Adrenal gland (tissue), 12 donors: Measurements from ENCODE around the gene IFITM2. TPM values are rescaled to one million over a fixed set of nuclear protein-coding genes. Genes with fewer than 3 reads are reported as not detected.

Source experiments
- DNase-seq, 7 donors: peaks; one replicate each; pipeline ENCODE4 v3.0.0-alpha.2; 2019 to 2020
- H3K27ac ChIP-seq, 5 donors: fragments of 200-600 bp; sonication (generic) in 4 of 5; 1 replicate in 3 of 5; 2 replicates in 2 of 5; pipeline versions ENCODE4 v1.5.1 to v1.8.0; 2016 to 2020; ENCODE audit warnings: mild to moderate bottlenecking in 1 of 5
- H3K27me3 ChIP-seq: fragments of 200-600 bp; 2 replicates; pipeline ENCODE4 v1.8.0; 2021
- H3K36me3 ChIP-seq, 2 donors: fragments of 200-600 bp; replicated peaks in 1 of 2; 1 replicate in 1 of 2; 2 replicates in 1 of 2; pipeline versions ENCODE4 v1.5.1 to v1.8.0; 2018 to 2022
- H3K4me1 ChIP-seq, 2 donors: fragments of 200-600 bp; replicated peaks in 1 of 2; 1 replicate in 1 of 2; 2 replicates in 1 of 2; pipeline versions ENCODE4 v1.5.1 to v1.8.0; 2018 to 2021
- H3K4me3 ChIP-seq, 4 donors: fragments of 200-600 bp; sonication (generic) in 3 of 4; one replicate each; pipeline ENCODE4 v1.5.1; 2016 to 2018
- H3K9me3 ChIP-seq, 3 donors: fragments of 200-600 bp; sonication (generic) in 1 of 3; replicated peaks in 1 of 3; 1 replicate in 2 of 3; 2 replicates in 1 of 3; pipeline versions ENCODE4 v1.5.1 to v1.8.0; 2016 to 2021
- POLR2A ChIP-seq, 2 donors: fragments of 450-650 bp; IDR thresholded peaks; one replicate each; pipeline ENCODE4 v1.6.1; 2017; ENCODE audit warnings: antibody characterized with exemption in 2 of 2, mild to moderate bottlenecking in 2 of 2, moderate library complexity in 1 of 2
- WGBS, 4 donors: extraction: QIAGEN DNeasy Blood & Tissue Kit in 2 of 4; methylation state at CpG; one replicate each; pipeline versions ENCODE4 v1.1.5 to v1.1.7; 2013 to 2017; 5-methylcytosine and 5-hydroxymethylcytosine counted together
- intact Hi-C, 2 donors: fragments of 100-400 bp; cut with DNase I; formaldehyde crosslinking; loops; one replicate each; pipeline versions ENCODE4 v1.14.1 to v1.15.0; 2022 to 2023
- polyA plus RNA-seq, 3 donors: library from polyadenylated mRNA; stranded (reverse); fragments of 200-250 nt in 2 of 3; fragments of 350-450 nt in 1 of 3; fragmentation: Illumina TruSeq in 1 of 3; extraction: RNeasy Lipid Tissue Mini Kit (QIAGEN cat#74804) in 1 of 3; gene quantifications; one replicate each; pipeline ENCODE4 v1.2.3, GENCODE V29; 2013 to 2014
- total RNA-seq, 9 donors: library from RNA; depleted of rRNA in 4 of 9; stranded (reverse); fragments of >200 nt in 4 of 9; fragments of 120-200 nt in 1 of 9; fragmentation: NEBNext Ultra II Directional in 1 of 9; extraction: Animal tissue kit (Norgen Biotek cat#: 25700) in 1 of 9; gene quantifications; one replicate each; pipeline versions ENCODE4 v1.1.0 to v1.2.4, GENCODE V29; 2013 to 2023
- TF ChIP-seq, protein P1 (sequence below), 6 experiments: fragments of 450-650 bp in 4 of 6; fragments of 200-600 bp in 2 of 6; sonication (generic) in 1 of 6; IDR thresholded peaks; 1 replicate in 5 of 6; 2 replicates in 1 of 6; pipeline versions ENCODE4 v1.5.1 to v1.8.0; 2016 to 2021; ENCODE audit warnings: antibody characterized with exemption in 6 of 6, mild to moderate bottlenecking in 2 of 6, moderate library complexity in 1 of 6
- donor health status: healthy with polysubstance abuse.
- donor health status: Bipolar disorder and iron deficiency.
- donor health status: DM: yes; HTN: yes; CAD: no.
- donor health status: DM: no; HTN: no; CAD: no.
- donor health status: DM: no; HTN: no; CAD: no.
- donor health status: DM: yes; HTN: yes; CAD: no.

The IFITM2 gene
- total and polyA plus RNA-seq, 12 donors, result 30.7 to 835 (median 235) TPM

DNA sequence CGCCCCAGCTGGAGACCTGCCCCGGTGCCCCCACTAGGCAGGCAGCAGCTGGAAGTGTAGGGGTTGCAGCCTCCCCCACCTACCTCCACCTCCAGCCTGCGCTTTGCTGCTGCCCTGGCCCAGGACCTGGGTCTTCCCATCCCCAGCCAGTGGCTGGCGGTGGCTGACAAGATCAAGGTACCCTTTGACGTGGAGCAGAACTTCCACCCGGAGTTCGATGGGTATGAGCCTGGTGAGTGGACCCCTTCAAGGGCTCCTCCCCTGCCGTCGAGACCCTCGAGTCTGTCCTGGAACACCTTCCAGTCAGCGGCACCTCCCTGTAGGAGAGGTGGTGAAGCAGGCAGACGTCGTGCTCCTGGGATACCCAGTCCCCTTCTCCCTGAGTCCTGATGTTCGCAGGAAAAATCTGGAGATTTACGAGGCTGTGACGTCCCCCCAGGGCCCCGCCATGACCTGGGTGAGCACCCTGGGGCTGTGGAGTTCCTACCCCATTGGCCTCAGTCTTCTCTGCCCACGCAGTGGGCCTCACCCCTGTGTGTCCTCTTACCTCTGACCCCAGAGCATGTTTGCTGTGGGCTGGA is 14.3 kb upstream of the IFITM2 start:
- H3K4me3 ChIP-seq, result no peak overlapping the region
- H3K9me3 ChIP-seq, result no peaks in the 10 kb centered on the region
- H3K27ac ChIP-seq, result no peak overlapping the region
- intact Hi-C loops, result loop anchor here in 1 of 2 donors (10.0 kb wide), 1 partner anchor 151 kb away; the partner anchor contains the start of gene ANO9
- DNase-seq, result no peak
- TF ChIP-seq, protein P1, sequence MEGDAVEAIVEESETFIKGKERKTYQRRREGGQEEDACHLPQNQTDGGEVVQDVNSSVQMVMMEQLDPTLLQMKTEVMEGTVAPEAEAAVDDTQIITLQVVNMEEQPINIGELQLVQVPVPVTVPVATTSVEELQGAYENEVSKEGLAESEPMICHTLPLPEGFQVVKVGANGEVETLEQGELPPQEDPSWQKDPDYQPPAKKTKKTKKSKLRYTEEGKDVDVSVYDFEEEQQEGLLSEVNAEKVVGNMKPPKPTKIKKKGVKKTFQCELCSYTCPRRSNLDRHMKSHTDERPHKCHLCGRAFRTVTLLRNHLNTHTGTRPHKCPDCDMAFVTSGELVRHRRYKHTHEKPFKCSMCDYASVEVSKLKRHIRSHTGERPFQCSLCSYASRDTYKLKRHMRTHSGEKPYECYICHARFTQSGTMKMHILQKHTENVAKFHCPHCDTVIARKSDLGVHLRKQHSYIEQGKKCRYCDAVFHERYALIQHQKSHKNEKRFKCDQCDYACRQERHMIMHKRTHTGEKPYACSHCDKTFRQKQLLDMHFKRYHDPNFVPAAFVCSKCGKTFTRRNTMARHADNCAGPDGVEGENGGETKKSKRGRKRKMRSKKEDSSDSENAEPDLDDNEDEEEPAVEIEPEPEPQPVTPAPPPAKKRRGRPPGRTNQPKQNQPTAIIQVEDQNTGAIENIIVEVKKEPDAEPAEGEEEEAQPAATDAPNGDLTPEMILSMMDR (IDR thresholded peaks at IDR 0.05), result no peak
- TF ChIP-seq POLR2A (IDR thresholded peaks at IDR 0.05), result no peak
- no peaks in the 10 kb centered on the region for H3K27me3 ChIP-seq
- no peaks in the 10 kb centered on the region for H3K36me3 ChIP-seq
- no peaks in the 10 kb centered on the region for H3K4me1 ChIP-seq
- WGBS, 4 donors, result 80 to 88% (median 88%) methylated on average over 6 to 18 of the region's 18 CpGs

DNA sequence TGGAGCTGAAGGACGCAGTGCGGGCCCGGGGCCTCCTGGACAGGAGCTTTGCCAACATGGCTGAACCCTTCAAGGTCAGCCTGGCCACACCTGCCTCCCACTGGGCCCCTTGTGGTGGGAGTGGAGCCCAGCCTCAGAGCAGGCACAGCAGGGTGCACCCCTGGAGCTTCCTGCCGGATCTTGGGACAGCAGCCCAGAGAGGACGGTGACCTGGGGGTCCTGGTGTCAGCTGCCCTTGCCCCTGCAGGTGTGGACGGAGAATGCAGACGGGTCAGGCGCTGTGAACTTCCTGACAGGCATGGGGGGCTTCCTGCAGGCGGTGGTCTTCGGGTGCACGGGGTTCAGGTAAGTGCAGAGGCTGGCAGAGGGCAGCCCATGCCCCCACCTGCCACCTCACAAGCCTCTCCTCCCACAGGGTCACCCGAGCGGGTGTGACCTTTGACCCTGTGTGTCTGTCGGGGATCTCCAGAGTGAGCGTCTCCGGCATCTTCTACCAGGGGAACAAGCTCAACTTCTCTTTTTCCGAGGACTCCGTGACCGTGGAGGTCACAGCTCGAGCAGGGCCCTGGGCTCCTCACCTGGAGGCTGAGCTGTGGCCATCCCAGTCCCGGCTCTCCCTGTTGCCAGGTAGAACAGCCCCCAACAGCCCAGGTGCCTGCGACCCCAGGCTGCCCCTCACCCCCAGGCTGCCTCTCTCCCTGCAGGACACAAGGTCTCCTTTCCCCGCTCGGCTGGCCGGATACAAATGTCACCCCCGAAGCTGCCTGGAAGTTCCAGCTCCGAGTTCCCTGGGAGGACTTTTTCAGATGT is 13.6 kb upstream of the IFITM2 start:
- 79 to 83% (median 80%) methylated on average over 9 to 27 of the region's 27 CpGs for WGBS, 4 donors

DNA sequence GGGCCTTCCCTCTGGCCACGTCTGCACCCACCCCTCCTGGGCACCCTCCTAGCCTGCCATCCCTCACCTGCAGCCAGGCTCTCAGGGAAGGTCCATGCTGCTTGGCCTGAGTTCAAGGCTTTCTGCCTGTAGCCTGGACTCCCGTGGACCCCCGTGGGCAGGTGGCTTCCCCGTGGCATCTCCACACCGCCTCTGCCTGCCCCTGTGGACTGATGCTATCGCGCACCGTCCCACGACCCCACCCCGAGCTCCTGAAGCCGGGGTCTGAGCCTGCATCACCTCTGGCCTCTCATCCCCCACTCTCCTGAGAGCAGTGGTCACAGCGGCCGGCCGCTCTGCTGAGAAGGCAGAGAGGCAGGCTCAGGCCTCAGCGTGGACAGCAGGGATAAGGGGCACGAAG is 12.8 kb upstream of the IFITM2 start:
- no peak for DNase-seq
- Histone ChIP-seq H3K27ac (no peak overlapping the region), H3K4me1 (no peaks in the 10 kb centered on the region), H3K27me3 (peaks cover 9% of the 10 kb centered on the region), H3K36me3 (no peaks in the 10 kb centered on the region), H3K4me3 (no peak overlapping the region), H3K9me3 (no peaks in the 10 kb centered on the region)
- TF ChIP-seq, protein P1 (IDR thresholded peaks at IDR 0.05), result no peak
- no peak for TF ChIP-seq POLR2A (IDR thresholded peaks at IDR 0.05)
- 85 to 94% (median 88%) methylated on average over 8 to 16 of the region's 16 CpGs for WGBS, 4 donors
- intact Hi-C loops, result loop anchor here (5.0 to 10.0 kb wide), 2 partner anchors 68 to 150 kb away; partner anchors contain the start of gene ANO9 (in 1 of the 2)

More for the DNA sequence above, 13.6 kb upstream of the IFITM2 start:
- no peak overlapping the region for H3K27ac ChIP-seq
- H3K9me3 ChIP-seq, result no peaks in the 10 kb centered on the region
- H3K27me3 ChIP-seq, result peaks cover 6% of the 10 kb centered on the region
- no peaks in the 10 kb centered on the region for H3K36me3 ChIP-seq
- H3K4me3 ChIP-seq, result no peak overlapping the region
- intact Hi-C loops, result loop anchor here in 1 of 2 donors (10.0 kb wide), 1 partner anchor 151 kb away; the partner anchor contains the start of gene ANO9
- TF ChIP-seq, protein P1 (IDR thresholded peaks at IDR 0.05), result no peak
- no peak for TF ChIP-seq POLR2A (IDR thresholded peaks at IDR 0.05)
- H3K4me1 ChIP-seq, result no peaks in the 10 kb centered on the region
- no peak for DNase-seq

DNA sequence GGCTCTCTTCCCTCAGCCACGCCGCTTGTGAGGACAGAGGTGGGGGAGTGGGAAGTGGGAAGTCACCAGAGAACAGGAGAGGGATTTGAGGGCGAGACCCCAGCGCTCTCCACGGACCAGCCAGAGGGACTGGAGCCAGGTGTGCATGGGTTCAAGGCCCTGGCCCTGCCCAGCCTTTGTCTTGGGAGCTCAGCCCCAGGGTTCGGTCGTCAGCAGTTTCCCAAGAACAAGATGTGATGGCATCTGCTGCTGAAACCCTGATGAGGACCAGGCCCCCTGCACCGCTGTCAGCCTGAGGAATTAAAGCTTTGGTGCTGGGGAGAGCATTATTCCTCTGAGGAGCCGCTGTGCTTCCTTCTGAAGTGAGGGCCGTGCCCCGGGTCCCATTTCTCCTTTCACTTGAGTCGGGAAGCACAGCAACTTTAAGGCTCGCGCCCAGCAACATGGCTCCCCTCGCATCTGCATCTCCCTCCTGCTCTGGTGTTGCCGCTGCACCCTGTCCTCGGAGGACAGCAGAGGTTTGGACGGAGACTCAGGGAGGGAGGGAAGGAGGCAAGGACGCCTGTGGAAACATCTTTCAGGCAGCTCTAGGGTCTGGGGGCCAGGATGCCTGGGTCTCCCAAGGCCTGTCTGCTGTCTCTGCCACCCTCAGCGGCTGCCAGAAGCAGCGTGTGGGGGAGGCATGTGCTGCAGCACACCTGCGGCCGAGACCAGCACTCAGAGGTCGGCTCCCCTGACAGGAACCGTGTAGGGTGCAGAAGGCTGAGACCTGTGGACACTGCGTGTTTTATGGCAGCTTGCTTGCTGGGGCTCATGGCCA is 12.1 kb upstream of the IFITM2 start:
- intact Hi-C loops, result loop anchor here (5.0 to 10.0 kb wide), 2 partner anchors 67 to 149 kb away; partner anchors contain the start of gene ANO9 (in 1 of the 2)
- Histone ChIP-seq H3K9me3 (no peaks in the 10 kb centered on the region), H3K4me3 (no peak overlapping the region), H3K27me3 (peaks cover 9% of the 10 kb centered on the region), H3K36me3 (no peaks in the 10 kb centered on the region), H3K4me1 (no peaks in the 10 kb centered on the region), H3K27ac (no peak overlapping the region)
- DNase-seq, result no peak
- TF ChIP-seq, protein P1 (IDR thresholded peaks at IDR 0.05), result no peak
- TF ChIP-seq POLR2A (IDR thresholded peaks at IDR 0.05), result no peak
- 69 to 77% (median 72%) methylated on average over 22 to 26 of the region's 26 CpGs for WGBS, 4 donors
